Eye (tissue), 1 donor: ENCODE data around the gene BMP5.

Experiments used
- DNase-seq: peaks from one replicate; pipeline ENCODE4 v3.0.0-alpha.2; 2015

Gene BMP5

DNA sequence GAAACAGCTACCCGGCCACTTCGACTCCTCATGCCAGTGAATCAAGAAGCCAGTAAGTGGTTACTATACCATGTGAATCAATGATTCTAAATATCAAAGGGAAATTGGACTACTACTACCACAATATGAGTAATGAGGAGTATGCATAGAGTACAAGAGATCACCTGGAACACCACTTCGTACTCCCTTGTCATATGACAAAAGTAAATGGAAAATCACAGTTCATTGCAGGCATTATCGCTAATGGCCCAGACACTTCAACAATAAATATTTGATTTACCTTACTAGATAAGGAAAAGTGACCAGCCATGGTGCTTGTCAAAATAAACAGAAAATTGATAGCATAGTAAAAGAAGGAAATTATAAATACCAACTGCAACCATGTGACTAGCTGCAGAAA lies 73.1 kb downstream of the BMP5 start:
- DNase-seq: no peak

DNA sequence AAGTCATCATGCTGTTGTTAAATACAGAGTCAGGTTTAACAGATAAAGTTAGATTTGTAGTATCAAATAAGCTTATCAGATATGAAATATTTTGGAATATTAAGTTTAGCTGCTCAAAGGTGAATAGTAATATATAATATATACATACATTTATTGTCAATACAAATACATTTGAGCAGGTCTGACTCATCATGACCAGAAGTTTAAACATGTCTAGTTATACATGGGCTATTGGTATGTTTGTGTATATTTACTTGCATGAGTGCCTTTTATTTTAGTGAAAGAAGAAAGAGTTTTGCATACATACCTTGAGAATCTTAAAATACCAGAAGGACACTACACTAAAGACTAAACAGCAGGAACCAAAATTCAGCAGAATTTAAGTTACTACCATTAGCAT lies 76.8 kb downstream of the BMP5 start:
- DNase-seq: no peak

DNA sequence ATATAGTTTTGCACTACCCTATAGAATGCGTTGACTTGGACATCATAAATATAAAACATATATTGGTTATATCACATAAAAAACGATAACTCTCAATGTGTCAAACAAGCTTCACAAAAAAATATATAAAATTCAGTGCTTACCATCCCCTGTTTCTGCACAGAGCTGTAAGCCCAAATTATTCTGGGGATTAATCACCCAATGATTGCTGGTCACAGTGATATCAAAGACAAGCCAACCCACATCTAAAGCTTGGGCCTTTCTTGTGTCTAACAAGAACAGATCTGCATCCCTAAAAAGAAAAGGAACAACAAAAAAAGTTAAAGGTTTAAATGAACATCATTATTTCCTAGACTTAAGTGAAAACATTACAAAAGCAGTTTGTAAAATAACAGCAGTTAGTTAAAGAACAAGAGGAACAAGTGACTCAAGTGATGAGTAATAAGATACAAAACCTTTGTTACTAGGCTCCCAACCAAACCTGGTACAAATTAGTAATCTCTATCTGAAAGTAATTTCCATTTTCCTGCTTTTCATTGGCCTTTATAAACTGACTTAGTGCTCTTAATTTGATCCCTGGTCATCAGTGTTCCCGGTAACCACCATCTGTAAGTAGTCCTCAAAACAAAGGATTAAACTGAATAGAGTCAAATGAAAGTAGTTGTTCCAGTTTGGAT lies 81.1 kb downstream of the BMP5 start:
- no peak for DNase-seq

DNA sequence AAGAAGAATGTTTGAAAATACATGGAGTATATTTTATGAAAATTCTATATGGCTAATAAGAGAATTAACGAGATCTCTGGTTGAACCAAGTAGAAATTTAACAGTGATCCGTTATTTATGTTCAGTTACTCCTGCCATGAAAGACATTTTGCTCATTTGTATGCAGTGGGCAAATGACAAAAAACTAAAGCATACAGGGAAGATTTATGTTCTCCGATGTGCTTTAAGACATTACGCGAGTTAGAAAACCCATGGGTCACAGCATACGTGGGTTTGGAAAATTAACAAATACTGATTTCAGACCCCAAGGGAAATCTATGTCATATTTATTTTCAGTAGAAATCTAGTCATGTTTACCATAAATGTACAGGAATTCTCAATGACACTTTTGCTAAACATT lies 90.1 kb downstream of the BMP5 start:
- no peak for DNase-seq

DNA sequence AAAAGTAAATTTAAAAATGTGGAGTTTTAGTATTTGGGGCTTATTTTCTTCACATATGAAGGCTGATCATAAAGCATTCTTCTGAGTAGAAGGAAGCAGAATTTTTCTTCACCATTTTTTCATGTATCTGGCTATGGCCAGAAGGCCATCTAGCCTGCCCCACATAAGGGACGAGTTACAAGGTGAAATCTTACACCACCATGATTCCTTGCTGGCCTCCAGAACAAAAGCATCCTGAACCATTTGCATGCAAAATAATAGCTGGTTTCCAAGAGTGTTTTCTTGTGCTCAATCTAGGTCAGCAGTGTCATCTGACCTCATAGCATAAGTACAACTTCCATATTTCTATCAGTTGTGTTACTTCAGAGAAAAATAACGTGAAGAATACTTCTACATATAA lies 93.1 kb downstream of the BMP5 start:
- DNase-seq: no peak

DNA sequence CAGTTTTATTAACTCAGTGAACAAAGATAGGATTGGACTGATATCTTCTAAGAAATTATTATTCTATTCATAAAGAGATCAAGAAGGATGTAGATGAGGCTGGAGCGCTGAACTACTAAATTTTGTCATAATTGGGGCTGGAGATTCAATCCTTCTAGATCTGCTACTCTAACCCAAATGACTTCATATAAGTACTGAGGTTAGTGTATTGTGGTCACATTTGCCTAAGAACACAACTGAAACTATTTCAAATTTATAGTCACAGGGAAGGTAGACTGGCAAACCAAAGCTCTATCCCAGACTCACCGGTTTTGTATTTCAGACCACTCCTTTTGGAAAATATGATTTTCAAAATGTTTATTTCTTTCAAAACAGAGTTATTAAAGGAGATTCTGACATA lies 96.7 kb downstream of the BMP5 start:
- no peak for DNase-seq

DNA sequence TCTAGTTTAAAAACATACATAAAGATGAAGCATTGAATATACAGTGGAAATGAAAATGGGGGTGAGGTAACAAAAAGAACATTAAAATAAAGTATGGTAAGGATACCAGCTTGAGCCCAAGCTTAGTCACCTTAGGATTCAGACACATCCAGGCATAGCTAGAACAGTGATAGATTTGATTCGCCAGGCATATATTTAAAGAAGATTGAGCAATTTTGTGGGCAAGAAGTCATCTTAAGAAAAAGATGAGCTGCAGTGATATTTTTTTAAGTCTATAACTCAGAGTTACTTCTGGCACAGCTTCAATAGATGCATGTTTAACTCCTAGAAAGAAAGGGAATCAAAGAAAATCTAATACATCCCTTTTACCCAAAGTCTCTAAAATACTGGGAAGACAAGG lies 97.9 kb downstream of the BMP5 start:
- DNase-seq: no peak

DNA sequence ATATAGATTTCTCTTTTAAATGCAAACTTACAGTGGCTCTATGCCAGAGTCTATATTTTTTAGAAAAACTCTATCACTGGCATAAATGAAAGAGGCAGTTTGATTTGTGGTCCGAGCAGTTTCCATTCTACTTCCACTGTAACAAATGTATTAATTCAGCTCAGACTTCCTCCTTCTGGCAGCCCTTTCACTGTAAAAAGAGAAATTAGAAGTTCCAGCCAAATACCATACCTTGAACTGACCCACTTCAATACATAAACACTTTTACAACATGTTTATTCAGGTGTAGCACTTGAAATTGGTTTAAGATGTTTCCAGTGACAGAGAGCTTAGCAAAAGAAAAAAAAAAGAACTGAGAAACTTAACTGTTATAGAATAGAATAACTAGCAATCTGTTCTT lies 99.3 kb downstream of the BMP5 start:
- no peak for DNase-seq

DNA sequence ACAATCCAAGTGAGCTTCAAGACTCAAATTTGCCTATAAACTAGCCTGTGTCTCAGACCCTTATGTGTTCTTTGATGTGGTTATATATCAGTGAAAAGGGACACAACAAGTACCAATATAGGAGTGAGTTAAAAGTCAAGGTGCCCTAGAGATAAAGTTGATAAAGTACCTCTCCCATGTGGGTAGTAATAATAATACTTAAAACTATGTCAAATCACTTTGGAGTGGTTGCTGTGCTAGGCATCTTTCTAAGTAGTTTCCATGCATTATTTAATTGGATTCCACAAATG lies 100.4 kb downstream of the BMP5 start:
- DNase-seq: no peak

DNA sequence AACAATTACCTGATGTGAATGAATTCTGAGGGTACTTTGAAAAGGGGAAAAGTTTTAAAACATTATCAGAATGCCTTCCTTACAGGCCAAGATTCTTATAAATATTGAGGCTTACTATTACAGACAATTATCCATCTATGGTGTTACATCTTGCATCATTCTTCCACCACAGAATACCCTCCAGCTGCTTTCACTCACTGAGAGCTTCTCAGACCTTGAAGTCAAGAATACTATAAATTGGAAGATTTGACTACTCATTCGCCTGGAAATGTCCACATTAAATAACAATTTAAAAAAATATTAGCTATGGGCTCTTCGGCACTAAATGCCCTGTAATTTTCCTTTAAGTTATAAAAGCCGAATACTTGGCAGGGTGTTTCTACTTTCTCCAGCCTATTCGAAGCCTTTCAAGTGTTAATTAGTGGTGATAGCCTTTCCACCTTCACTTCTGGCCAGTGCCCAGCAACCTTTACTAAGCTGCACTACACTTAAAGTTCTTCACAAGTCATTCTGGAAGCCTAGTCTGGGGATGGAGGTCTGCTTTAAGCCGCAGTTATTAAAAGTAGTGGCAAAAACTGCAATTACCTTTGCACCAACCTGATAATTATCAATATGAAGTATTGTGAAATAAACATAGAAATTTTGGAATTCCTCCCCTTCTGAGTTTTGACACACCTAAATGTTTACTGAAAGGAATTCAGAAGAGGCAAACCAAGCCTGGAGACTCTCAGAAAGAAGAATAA lies 100.9 kb downstream of the BMP5 start:
- no peak for DNase-seq

DNA sequence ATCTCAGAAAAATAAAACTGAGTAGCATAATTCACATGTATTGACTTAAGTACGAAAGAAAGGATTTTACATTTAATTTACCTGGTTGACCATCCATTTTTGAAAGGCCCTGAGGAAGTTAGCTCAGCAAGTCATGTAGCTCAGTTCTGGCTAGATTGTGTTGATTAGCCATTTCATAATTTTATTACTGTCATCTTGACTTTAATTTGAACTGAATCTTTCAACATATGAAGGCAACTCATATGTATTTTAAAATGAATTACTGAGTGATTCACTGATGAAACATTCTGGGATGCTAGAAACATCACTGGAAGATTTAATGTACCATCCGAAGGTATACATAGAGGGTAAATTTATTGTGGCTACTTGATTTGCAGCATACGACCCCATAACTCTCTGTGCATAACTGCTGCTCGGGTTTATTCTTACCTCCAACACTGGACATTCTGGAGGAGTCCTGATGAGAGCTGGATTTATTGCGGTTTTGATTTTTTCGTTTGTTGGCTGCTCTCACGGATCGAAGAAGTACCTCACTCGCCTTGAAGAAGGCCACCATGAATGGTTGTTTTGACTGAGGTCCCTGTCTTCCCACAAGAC lies 101.7 kb downstream of the BMP5 start:
- DNase-seq: no peak

DNA sequence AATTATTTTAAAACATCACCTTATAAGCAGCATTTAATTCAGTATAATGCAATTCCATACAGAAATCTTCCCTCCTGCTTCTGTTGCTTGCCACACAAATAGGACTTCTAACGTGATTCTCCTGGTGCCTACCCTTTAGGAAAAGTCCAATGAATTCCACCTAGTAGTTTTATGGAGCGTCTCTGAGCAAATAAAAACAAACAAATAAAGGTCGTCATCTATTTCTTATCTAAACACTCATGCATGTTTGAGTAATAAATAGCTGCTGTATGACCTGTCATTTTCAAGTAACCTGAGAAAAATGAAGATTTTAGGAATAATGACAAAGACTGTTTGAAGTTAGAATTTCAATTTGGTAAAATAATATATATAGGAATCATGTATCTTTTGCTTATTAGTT lies 102.7 kb downstream of the BMP5 start:
- no peak for DNase-seq

DNA sequence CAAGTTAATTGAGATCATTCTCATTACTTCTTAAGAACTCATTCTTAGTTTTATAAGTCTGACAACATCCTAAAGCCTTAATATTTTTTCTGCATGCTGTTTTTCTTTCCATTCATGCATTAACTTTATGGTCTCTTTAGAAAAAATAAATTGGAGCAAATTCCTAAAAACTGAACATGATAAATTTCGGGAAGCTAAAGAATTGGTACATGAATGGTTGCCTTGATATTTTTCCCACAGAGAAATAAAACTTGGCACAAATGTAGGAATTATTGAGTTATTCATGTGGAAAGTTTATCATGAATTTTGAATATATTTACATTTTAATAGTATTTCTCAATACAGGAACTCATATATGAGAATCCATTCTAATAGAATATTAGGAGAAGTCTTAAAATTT lies 115.9 kb downstream of the BMP5 start:
- no peak for DNase-seq

DNA sequence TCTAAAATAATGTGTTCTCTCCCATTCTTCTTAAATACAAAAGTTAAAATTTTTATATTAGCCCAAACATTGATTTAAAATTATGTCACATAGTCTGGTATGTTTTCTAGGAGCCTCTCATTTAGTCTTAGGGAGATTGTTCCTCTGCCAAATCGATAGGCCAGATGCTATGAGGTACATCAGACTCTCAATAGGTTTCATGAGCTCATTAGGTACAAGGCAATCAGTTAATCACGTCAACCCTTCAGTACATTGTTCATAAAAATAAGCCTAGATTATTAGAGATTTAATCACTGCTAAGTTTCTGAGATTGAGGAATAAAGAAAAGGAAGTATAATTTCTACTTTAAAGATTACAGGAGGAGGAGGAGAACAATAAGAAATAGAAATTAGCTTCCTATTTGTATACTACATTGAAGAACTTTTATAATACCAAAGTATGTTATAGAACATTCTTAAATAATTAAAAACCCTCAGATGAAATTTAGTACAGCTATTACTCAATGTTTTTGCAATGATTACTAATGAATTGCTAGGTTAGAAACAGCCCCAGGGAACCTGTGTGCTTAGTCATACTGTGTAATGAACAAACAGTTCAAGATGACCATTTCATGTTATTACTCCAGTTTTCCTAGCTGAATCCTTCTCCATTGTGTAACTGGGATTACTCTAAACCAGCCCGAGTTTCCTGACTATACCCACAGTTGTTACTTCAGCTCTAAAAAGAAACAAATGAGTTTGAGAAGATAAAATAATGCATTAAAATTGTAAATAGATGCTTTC lies 117.0 kb downstream of the BMP5 start:
- no peak for DNase-seq

DNA sequence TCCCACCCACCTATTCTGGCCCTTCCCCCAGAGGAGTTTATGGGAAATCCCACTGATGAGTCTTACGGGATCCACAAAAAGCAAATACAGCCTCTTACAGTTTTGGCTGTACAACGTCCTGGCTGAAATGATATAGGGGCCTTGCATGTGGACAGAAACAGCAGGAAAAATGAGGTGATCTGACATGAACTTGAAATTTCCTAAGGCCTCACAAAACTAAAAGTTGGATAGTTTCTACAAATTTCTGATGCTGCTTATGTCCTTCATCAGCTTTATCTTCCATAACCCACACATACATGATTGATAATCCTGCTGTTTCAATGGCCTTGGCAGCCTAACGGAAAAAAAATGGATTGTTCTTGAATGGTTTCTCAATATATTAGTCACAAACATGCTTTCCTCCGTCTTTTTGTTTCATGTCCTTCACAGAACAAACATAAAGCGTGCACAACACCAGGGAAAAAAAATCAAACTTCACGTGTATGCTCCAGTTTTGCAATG lies 118.8 kb downstream of the BMP5 start:
- DNase-seq: no peak

DNA sequence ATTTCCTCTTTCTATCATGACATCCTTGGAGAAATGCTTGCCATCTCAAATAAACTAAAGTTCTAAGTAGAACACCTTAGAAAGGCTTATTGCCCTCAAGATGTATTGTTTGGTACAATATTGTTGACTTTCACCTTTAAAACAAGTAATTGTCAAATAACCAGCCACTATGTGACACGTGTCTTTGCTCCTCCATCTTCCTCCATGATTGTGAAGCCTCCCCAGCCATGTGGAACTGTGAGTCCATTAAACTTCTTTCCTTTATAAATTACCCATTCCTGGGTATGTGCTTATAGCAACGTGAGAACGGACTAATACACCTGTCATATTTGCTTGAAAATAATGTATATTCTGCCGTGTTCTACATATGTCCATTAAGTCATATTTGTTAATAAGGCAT lies 126.5 kb downstream of the BMP5 start:
- DNase-seq: no peak

DNA sequence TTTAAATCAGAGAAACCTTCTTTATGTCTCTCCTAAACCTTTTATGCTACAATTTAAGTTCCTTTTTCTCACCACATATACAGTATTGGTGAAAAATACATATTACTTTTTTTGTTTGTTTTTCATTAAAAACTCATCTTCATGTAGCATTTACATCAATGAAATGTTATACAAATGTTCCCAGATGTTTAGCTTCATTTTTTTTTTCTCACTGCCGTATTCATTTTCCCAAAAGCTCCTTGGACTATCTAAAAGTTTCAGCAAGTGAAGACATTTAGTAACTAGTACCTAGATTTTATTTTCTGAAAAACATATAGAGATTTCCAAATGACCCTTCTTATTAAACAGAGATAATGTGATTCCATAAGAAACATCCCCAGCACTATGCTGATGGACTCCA lies 128.9 kb downstream of the BMP5 start:
- no peak for DNase-seq

DNA sequence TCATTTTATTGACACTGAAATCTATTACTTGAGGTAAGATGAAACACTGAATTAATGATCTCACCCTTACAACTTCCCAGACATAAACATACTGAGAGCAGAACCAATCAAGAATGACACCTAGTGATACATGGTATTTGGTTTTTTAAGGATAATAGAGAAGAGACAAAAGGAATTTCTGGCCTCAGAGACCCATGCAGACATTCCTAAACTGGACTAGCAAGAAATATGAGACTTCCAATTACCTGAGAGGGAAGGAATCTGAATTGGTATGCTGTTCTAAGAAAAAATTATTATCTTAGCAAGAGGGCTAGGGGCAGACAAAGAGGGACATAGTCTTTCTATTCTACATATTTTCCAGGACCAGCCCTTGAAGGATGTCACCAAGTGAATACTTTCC lies 141.1 kb downstream of the BMP5 start:
- DNase-seq: no peak

DNA sequence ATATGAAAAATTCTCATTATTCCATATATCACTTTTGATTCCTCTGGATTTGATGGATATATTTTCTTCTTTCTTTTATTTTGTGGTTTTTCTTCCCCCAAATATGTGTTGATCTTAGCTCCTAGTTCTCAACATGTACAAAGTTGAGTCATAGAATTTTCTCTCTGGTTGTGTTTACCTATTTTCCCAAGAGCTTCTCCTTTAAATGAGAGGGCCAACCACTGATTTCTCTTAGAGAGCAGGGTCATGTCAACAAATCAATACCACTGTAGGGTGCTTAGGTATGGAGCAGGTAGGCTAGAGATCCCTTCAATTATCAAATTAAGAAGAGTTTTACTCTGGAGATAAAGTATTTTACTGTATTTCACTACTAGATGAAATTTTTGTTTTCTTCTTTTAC lies 145.7 kb downstream of the BMP5 start:
- DNase-seq: no peak

DNA sequence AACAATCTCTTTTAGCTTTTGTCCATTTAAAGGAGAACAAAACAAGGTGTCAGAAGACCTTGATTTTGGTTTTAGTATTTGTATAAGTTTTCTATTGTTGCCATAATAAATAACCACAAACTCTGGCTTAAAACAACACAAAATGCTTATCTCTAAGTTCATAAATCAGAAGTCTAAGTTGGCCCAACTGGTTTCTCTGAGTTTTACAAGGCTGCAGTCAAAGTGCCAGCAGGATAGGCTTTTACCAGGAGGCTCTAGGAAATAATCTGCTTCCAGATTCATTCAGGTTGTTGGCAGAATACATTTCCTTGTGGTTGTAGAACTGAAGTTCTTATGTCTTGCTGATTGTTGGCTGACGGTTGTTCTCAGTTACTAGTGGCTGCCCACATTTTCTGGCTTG lies 149.2 kb downstream of the BMP5 start:
- no peak for DNase-seq

DNA sequence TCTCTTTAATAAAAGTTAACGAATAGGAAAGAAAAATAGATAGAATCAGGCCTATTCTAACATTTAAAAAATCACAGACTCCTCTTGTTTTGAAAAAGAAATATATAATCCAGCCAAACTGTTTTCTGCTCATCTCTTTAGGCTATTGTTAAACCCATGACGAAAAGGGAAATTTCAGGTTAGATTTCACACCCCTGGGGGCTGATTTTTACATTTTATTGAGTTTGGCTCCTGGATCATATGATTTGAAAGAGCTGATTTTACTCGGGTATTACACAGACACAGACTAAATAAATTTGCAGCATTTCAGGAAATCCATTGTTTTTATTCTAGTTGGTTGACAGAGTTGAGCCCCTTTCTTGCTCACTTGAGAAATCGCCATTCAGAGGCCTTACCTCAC lies 160.6 kb downstream of the BMP5 start:
- no peak for DNase-seq

DNA sequence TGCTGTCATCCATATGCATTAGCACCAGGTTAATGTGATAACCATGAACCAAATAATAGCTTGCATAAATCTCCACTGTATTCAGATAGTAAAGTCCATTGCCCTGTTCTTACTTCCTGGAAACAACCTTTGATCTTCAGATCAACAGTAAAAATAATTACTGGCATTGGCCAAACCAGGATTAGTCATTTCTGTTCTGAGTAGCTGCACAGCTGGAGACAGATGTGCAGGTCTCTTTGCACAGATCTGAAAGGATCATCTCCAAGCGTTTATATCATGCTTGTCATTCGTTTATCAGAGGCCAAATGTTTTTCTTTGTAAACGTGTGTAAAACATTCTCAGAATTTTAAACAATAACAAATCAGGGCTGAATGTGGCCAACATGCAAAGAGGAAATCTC lies 162.0 kb downstream of the BMP5 start:
- no peak for DNase-seq

DNA sequence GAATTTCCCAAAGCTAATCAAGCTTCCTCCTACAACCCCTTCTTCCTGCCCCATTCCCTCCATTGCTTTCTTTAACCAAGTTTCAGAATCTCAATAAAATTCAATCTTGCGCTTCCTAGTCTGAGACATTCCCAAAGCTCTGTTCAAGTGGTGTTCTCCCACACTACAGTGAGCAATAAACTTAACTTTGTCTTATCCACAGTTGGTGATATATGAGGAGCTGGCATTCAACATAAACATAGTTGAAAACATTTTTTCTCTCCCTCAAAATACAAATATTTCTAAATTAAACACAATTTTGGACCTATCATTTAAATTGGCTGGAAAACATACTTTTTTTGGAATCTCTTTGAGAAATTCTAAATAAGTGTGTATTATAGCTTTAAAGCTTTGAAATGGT lies 166.7 kb downstream of the BMP5 start:
- no peak for DNase-seq
